T-cell (primary cell): ENCODE results near the gene CARD8. TPM values are rescaled to one million over a fixed set of nuclear protein-coding genes. Genes with fewer than 3 reads are reported as not detected.

Experiments
- ATAC-seq, 4 experiments: fragments of 200-7000 bp in 3 of 4; fragments of 150-1000 bp in 1 of 4; cut with Tn5 transposase; replicated peaks in 1 of 4; 1 replicate in 3 of 4; 2 replicates in 1 of 4; pipeline ENCODE4 v1.10.0; 2021; ENCODE audit warnings: moderate library complexity in 3 of 4, mild to moderate bottlenecking in 2 of 4, moderate number of reproducible peaks in 1 of 4
- CTCF ChIA-PET, 2 donors: fragments of 300-600 bp; sonication (Branson Sonifier 250); formaldehyde crosslinking; loops; one replicate each; lab custom pipeline; 2022; ENCODE audit warnings: antibody characterized with exemption in 2 of 2; lab: Charles Lee
- POLR2A ChIA-PET, 2 donors: fragments of 300-600 bp; sonication (Branson Sonifier 250); formaldehyde crosslinking; loops; one replicate each; lab custom pipeline; 2022; ENCODE audit warnings: antibody characterized with exemption in 2 of 2; lab: Charles Lee
- DNase-seq, 35 experiments: peaks; one replicate each; pipeline versions ENCODE4 v3.0.0 to v3.0.0-alpha.2; 2013 to 2023
- H3K27ac ChIP-seq: one replicate; pipeline ENCODE4 v1.5.1; 2013; ENCODE audit warnings: low read length
- H3K27me3 ChIP-seq, 2 experiments: replicated peaks in 1 of 2; 1 replicate in 1 of 2; 2 replicates in 1 of 2; pipeline versions ENCODE4 v1.6.1 to v1.7.0; 2013; ENCODE audit warnings: low read length in 1 of 2, mixed read lengths in 1 of 2; ENCODE audit not compliant: control insufficient read depth in 2 of 2, insufficient read depth in 2 of 2; ENCODE audit errors: extremely low read depth in 1 of 2
- H3K36me3 ChIP-seq, 2 donors: 1 replicate in 1 of 2; 2 replicates in 1 of 2; pipeline versions ENCODE4 v1.6.1 to v1.7.0; 2013; ENCODE audit warnings: low read length in 1 of 2; ENCODE audit not compliant: control insufficient read depth in 2 of 2, insufficient read depth in 1 of 2; ENCODE audit errors: extremely low read depth in 1 of 2
- H3K4me1 ChIP-seq, 2 experiments: 1 replicate in 1 of 2; 2 replicates in 1 of 2; pipeline versions ENCODE4 v1.6.1 to v1.7.0; 2013; ENCODE audit warnings: low read length in 2 of 2, mixed read lengths in 1 of 2; ENCODE audit not compliant: insufficient read depth in 2 of 2, control insufficient read depth in 1 of 2; ENCODE audit errors: extremely low read depth in 1 of 2
- H3K4me3 ChIP-seq, 2 donors: 1 replicate in 1 of 2; 2 replicates in 1 of 2; pipeline versions ENCODE4 v1.5.1 to v1.7.0; 2013; ENCODE audit warnings: mild to moderate bottlenecking in 2 of 2, low read length in 1 of 2, moderate library complexity in 1 of 2; ENCODE audit not compliant: control insufficient read depth in 1 of 2; ENCODE audit errors: extremely low read depth in 1 of 2
- H3K9me3 ChIP-seq: 2 replicates; pipeline ENCODE4 v1.7.0; 2013
- H3K27ac Mint-ChIP-seq, 2 donors: one replicate each; pipeline ENCODE4 v1.8.0; 2020 to 2021; ENCODE audit warnings: mild to moderate bottlenecking in 2 of 2, mixed read lengths in 2 of 2
- H3K27me3 Mint-ChIP-seq, 2 donors: one replicate each; pipeline ENCODE4 v1.8.0; 2021 to 2022; ENCODE audit warnings: mixed read lengths in 2 of 2
- H3K36me3 Mint-ChIP-seq: one replicate; pipeline ENCODE4 v1.8.0; 2021; ENCODE audit warnings: mixed read lengths
- H3K4me1 Mint-ChIP-seq, 3 donors: one replicate each; pipeline ENCODE4 v1.8.0; 2020 to 2022; ENCODE audit warnings: mixed read lengths in 3 of 3, mild to moderate bottlenecking in 1 of 3
- H3K4me3 Mint-ChIP-seq, 3 donors: one replicate each; pipeline ENCODE4 v1.8.0; 2020 to 2022; ENCODE audit warnings: mild to moderate bottlenecking in 3 of 3, mixed read lengths in 3 of 3, moderate library complexity in 3 of 3
- H3K9me3 Mint-ChIP-seq, 3 donors: one replicate each; pipeline ENCODE4 v1.8.0; 2020 to 2022; ENCODE audit warnings: mixed read lengths in 3 of 3
- WGBS: methylation state at CpG from one replicate; pipeline ENCODE4 v1.1.5; 2013; ENCODE audit warnings: missing lambda C conversion rate; ENCODE audit not compliant: insufficient coverage; 5-methylcytosine and 5-hydroxymethylcytosine counted together
- total RNA-seq, 35 experiments: library from RNA in 6 of 35; stranded (reverse) in 6 of 35; fragments of 120-200 nt in 1 of 35; gene quantifications; one replicate each; pipeline versions ENCODE4 v1.2.1 to v1.2.4 and lab custom pipeline; 2013 to 2026

CARD8 gene
- total RNA-seq, 5 donors from 2014 or later (not counting 1 experiment from before 2014, with no cell fraction given) = 146 to 224 (median 191) TPM

GRCh38 chr19:48182434-48182833, 73.3 kb downstream of the CARD8 start:
- Mint-ChIP-seq H3K4me1 (no peaks in the 10 kb centered on the region), H3K27ac (no peak overlapping the region), H3K4me3 (no peak overlapping the region), H3K36me3 (peaks cover 19% of the 10 kb centered on the region), H3K9me3 (peaks cover 7% of the 10 kb centered on the region in 3 donors), H3K27me3 (no peaks in the 10 kb centered on the region)
- Histone ChIP-seq H3K9me3 (peaks cover 3% of the 10 kb centered on the region), H3K27ac (no peak overlapping the region), H3K4me3 (no peak overlapping the region), H3K4me1 (no peaks in the 10 kb centered on the region), H3K27me3 (no peaks in the 10 kb centered on the region), H3K36me3 (peaks cover 3 to 6% of the 10 kb centered on the region in 2 donors)
- DNase-seq = no peak
- ChIA-PET CTCF (no interaction called here), POLR2A (no interaction called here)
- WGBS = 98% methylated on average over 36 of the region's 38 CpGs
- ATAC-seq = no peak

GRCh38 chr19:48181505-48181904, 74.2 kb downstream of the CARD8 start:
- Histone ChIP-seq H3K4me3 (no peak overlapping the region), H3K27me3 (no peaks in the 10 kb centered on the region), H3K4me1 (no peaks in the 10 kb centered on the region), H3K9me3 (peaks cover 3% of the 10 kb centered on the region), H3K36me3 (peaks cover 3 to 6% of the 10 kb centered on the region in 2 donors), H3K27ac (no peak overlapping the region)
- ChIA-PET CTCF (no interaction called here), POLR2A (no interaction called here)
- ATAC-seq (no peak), DNase-seq (no peak)
- no peaks in the 10 kb centered on the region for H3K4me1 Mint-ChIP-seq
- peaks cover 23% of the 10 kb centered on the region for H3K36me3 Mint-ChIP-seq
- H3K4me3 Mint-ChIP-seq = no peak overlapping the region
- H3K27me3 Mint-ChIP-seq = no peaks in the 10 kb centered on the region
- H3K27ac Mint-ChIP-seq = no peak overlapping the region
- peaks cover 7% of the 10 kb centered on the region in 3 donors for H3K9me3 Mint-ChIP-seq
- WGBS = 100% methylated on average over 4 of the region's 5 CpGs

DNA sequence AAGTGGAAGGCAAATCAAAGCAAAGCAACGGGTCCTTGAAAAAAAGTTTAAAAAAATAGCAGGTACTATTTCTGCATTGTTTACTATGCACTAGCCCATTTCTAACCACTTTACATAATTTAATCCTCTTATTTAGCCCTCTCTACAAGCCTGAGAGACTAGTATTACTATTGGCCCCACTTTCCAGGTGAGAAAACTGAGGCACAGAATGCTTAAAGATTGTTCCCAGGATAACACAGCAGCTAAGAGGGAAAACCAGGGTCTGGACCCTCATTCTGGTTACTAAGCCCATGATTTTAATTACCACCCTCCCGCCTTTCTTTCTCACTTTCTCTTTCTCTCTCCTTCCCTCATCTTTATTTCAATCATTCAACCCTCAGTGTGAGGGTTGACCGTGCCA, 79.5 kb downstream of the CARD8 start:
- Histone ChIP-seq H3K4me1 (peaks cover 1 to 5% of the 10 kb centered on the region in 2 experiments), H3K4me3 (no peak overlapping the region), H3K9me3 (no peaks in the 10 kb centered on the region), H3K27ac (no peak overlapping the region), H3K27me3 (no peaks in the 10 kb centered on the region), H3K36me3 (peaks cover 4 to 22% of the 10 kb centered on the region in 2 donors)
- Mint-ChIP-seq H3K4me1 (peaks cover 2 to 18% (median 11%) of the 10 kb centered on the region in 3 donors), H3K36me3 (peaks cover 34% of the 10 kb centered on the region), H3K9me3 (peaks cover under 1 to 2% (median 1%) of the 10 kb centered on the region in 3 donors), H3K4me3 (no peak overlapping the region), H3K27me3 (no peaks in the 10 kb centered on the region), H3K27ac (no peak overlapping the region)
- DNase-seq (no peak), ATAC-seq (no peak)
- POLR2A ChIA-PET = no interaction called here
- no CpG with 5 or more reads among the region's 3 CpGs for WGBS
- CTCF ChIA-PET = no interaction called here

GRCh38 chr19:48175578-48175977, 80.1 kb downstream of the CARD8 start:
- ATAC-seq (no peak), DNase-seq (no peak)
- 93% methylated on average over 6 of the region's 10 CpGs for WGBS
- Histone ChIP-seq H3K36me3 (peaks cover 4 to 22% of the 10 kb centered on the region in 2 donors), H3K27ac (no peak overlapping the region), H3K4me3 (no peak overlapping the region), H3K27me3 (no peaks in the 10 kb centered on the region), H3K4me1 (peaks cover 6 to 11% of the 10 kb centered on the region in 2 experiments), H3K9me3 (no peaks in the 10 kb centered on the region)
- Mint-ChIP-seq H3K36me3 (peaks cover 36% of the 10 kb centered on the region), H3K27ac (peak overlapping the region; percentile 3 to 46), H3K4me1 (peaks cover 7 to 25% (median 16%) of the 10 kb centered on the region in 3 donors), H3K4me3 (no peak overlapping the region), H3K9me3 (no peaks in the 10 kb centered on the region), H3K27me3 (no peaks in the 10 kb centered on the region)
- POLR2A ChIA-PET = no interaction called here
- CTCF ChIA-PET = no interaction called here

DNA sequence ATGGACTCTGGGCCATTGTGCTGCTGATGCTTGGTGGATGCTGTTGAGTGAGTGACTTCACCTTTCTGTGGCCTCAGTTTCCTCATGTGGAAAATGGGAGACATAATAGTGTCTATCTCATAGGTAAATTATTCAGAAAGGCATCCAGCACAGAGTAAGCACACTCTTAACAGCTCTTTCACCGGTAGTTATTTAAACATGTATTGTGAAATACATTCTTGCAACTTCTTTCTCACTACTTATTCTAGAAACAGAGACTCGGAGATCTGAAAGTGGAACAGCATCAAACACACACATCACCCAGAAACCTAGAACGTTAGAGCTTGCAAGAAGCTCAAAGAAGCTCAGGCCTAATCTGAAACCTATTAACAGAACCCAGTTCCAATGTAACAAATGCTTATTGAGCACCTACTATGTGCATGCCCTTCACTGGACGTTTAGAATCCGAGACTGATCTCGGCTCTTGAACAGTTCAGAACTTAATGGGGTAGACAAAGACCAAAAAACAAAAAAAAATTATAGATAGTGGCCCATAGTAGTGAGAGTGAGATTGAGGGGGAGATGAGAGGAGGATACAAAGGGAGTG, 81.2 kb downstream of the CARD8 start:
- H3K4me3 Mint-ChIP-seq = no peak overlapping the region
- H3K9me3 ChIP-seq = no peaks in the 10 kb centered on the region
- H3K36me3 Mint-ChIP-seq = peaks cover 32% of the 10 kb centered on the region
- H3K27me3 ChIP-seq = no peaks in the 10 kb centered on the region
- no peak overlapping the region for H3K4me3 ChIP-seq
- peaks cover 4 to 21% of the 10 kb centered on the region in 2 donors for H3K36me3 ChIP-seq
- H3K27ac Mint-ChIP-seq = no peak overlapping the region
- DNase-seq (no peak), ATAC-seq (no peak)
- ChIA-PET CTCF (no interaction called here), POLR2A (no interaction called here)
- no CpG with 5 or more reads among the region's 6 CpGs for WGBS
- no peaks in the 10 kb centered on the region for H3K27me3 Mint-ChIP-seq
- peaks cover 6 to 11% of the 10 kb centered on the region in 2 experiments for H3K4me1 ChIP-seq
- no peaks in the 10 kb centered on the region for H3K9me3 Mint-ChIP-seq
- H3K4me1 Mint-ChIP-seq = peaks cover 8 to 32% (median 16%) of the 10 kb centered on the region in 3 donors
- H3K27ac ChIP-seq = no peak overlapping the region

- Mint-ChIP-seq H3K9me3 (no peaks in the 10 kb centered on the region), H3K4me3 (peak overlapping the region; percentile 88 to 91 (median 90)), H3K36me3 (peaks cover 23% of the 10 kb centered on the region), H3K4me1 (peaks cover 18 to 45% (median 26%) of the 10 kb centered on the region in 3 donors), H3K27ac (no peak overlapping the region), H3K27me3 (no peaks in the 10 kb centered on the region)
- peaks cover 4 to 19% of the 10 kb centered on the region in 2 donors for H3K36me3 ChIP-seq
- H3K27ac ChIP-seq = no peak overlapping the region
- peaks cover 11 to 18% of the 10 kb centered on the region in 2 experiments for H3K4me1 ChIP-seq
- H3K27me3 ChIP-seq = no peaks in the 10 kb centered on the region
- CTCF ChIA-PET = interaction anchor here in 1 of 2 donors (0.6 kb wide), 1 partner anchor 40 kb away, joined by 3 read pairs; no protein-coding TSS in a partner anchor
- H3K4me3 ChIP-seq = no peak overlapping the region
- WGBS = over 99% methylated on average over 26 of the region's 37 CpGs
- no peaks in the 10 kb centered on the region for H3K9me3 ChIP-seq
- ATAC-seq = no peak
- no peak for DNase-seq
- POLR2A ChIA-PET = interaction anchor here in 1 of 2 donors (0.6 kb wide), 1 partner anchor 25 kb away, joined by 3 read pairs; no protein-coding TSS in a partner anchor
These were observed 84.0 kb downstream of the CARD8 start for GRCh38 chr19:48171710-48172109.
